Mesodermal cell (in vitro differentiated cells): Measurements from ENCODE around the gene SEMA4G.

ENCODE experiments used
- H3K27ac ChIP-seq: 2 replicates; pipeline ENCODE4 v1.7.0; 2013; ENCODE audit warnings: mild to moderate bottlenecking, low read depth, low read length, moderate library complexity; ENCODE audit not compliant: severe bottlenecking
- H3K36me3 ChIP-seq: 2 replicates; pipeline ENCODE4 v1.7.1; 2013; ENCODE audit warnings: mild to moderate bottlenecking, low read length, moderate library complexity; ENCODE audit not compliant: control insufficient read depth, insufficient read depth
- H3K4me1 ChIP-seq: one replicate; pipeline ENCODE4 v1.7.1; 2013; ENCODE audit warnings: mild to moderate bottlenecking, low read length; ENCODE audit not compliant: insufficient read depth, control insufficient read depth, poor library complexity, severe bottlenecking
- H3K4me3 ChIP-seq: 2 replicates; pipeline ENCODE4 v1.7.0; 2013; ENCODE audit warnings: low read length, control low read depth, mild to moderate bottlenecking; ENCODE audit not compliant: insufficient read depth, poor library complexity, severe bottlenecking; ENCODE audit errors: extremely low read depth
- H3K9me3 ChIP-seq: 2 replicates; pipeline ENCODE4 v1.7.1; 2013; ENCODE audit warnings: mild to moderate bottlenecking, low read length, moderate library complexity; ENCODE audit not compliant: control insufficient read depth
- WGBS, 2 experiments: methylation state at CpG; one replicate each; pipeline ENCODE4 v1.1.5; 2013; ENCODE audit warnings: missing lambda C conversion rate in 2 of 2; ENCODE audit not compliant: insufficient coverage in 2 of 2; 5-methylcytosine and 5-hydroxymethylcytosine counted together

The SEMA4G gene

GRCh38 chr10:101001659-101002035, 32.3 kb downstream of the SEMA4G start:
- Histone ChIP-seq H3K4me3 (peak overlapping the region; percentile 80), H3K27ac (no peak overlapping the region), H3K4me1 (peaks cover 23% of the 10 kb centered on the region), H3K9me3 (no peaks in the 10 kb centered on the region), H3K36me3 (peaks cover 44% of the 10 kb centered on the region)
- WGBS, 2 experiments: 87 to 91% methylated on average over 5 of the region's 5 CpGs

GRCh38 chr10:101002456-101002855, 33.2 kb downstream of the SEMA4G start:
- Histone ChIP-seq H3K4me3 (no peak overlapping the region), H3K4me1 (peaks cover 25% of the 10 kb centered on the region), H3K36me3 (peaks cover 53% of the 10 kb centered on the region), H3K27ac (no peak overlapping the region), H3K9me3 (no peaks in the 10 kb centered on the region)
- 90 to 92% methylated on average over 7 to 11 of the region's 11 CpGs for WGBS, 2 experiments

GRCh38 chr10:101003639-101004206, 34.4 kb downstream of the SEMA4G start:
- H3K4me1 ChIP-seq: peaks cover 32% of the 10 kb centered on the region
- H3K9me3 ChIP-seq: no peaks in the 10 kb centered on the region
- no peak overlapping the region for H3K27ac ChIP-seq
- no peak overlapping the region for H3K4me3 ChIP-seq
- WGBS, 2 experiments: 95 to 97% methylated on average over 17 of the region's 18 CpGs
- peaks cover 53% of the 10 kb centered on the region for H3K36me3 ChIP-seq

GRCh38 chr10:101005361-101005760, 36.1 kb downstream of the SEMA4G start:
- Histone ChIP-seq H3K9me3 (no peaks in the 10 kb centered on the region), H3K4me3 (no peak overlapping the region), H3K36me3 (peaks cover 53% of the 10 kb centered on the region), H3K4me1 (peaks cover 33% of the 10 kb centered on the region), H3K27ac (no peak overlapping the region)
- 97 to 99% methylated on average over 18 to 23 of the region's 23 CpGs for WGBS, 2 experiments

- peaks cover 29% of the 10 kb centered on the region for H3K4me1 ChIP-seq
- WGBS, 2 experiments: 88 to 100% methylated on average over 1 to 2 of the region's 4 CpGs
- H3K4me3 ChIP-seq: no peak overlapping the region
- peaks cover 53% of the 10 kb centered on the region for H3K36me3 ChIP-seq
- H3K27ac ChIP-seq: no peak overlapping the region
- no peaks in the 10 kb centered on the region for H3K9me3 ChIP-seq
Measured at GRCh38 chr10:101005869-101006567, 36.7 kb downstream of the SEMA4G start.

DNA sequence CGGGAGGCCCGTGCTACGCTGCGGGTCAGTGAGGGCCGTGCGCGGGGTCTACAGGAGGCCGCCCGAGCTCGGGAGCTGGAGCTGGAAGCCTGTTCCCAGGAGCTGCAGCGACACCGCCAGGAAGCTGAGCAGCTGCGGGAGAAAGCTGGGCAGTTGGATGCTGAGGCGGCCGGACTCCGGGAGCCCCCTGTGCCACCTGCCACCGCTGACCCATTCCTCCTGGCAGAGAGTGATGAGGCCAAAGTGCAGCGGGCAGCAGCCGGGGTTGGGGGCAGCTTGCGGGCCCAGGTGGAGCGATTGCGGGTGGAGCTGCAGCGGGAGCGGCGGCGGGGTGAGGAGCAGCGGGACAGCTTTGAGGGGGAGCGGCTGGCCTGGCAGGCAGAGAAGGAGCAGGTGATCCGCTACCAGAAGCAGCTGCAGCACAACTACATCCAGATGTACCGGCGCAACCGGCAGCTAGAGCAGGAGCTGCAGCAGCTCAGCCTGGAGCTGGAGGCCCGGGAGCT, 37.3 kb downstream of the SEMA4G start:
- H3K4me1 ChIP-seq: peaks cover 27% of the 10 kb centered on the region

DNA sequence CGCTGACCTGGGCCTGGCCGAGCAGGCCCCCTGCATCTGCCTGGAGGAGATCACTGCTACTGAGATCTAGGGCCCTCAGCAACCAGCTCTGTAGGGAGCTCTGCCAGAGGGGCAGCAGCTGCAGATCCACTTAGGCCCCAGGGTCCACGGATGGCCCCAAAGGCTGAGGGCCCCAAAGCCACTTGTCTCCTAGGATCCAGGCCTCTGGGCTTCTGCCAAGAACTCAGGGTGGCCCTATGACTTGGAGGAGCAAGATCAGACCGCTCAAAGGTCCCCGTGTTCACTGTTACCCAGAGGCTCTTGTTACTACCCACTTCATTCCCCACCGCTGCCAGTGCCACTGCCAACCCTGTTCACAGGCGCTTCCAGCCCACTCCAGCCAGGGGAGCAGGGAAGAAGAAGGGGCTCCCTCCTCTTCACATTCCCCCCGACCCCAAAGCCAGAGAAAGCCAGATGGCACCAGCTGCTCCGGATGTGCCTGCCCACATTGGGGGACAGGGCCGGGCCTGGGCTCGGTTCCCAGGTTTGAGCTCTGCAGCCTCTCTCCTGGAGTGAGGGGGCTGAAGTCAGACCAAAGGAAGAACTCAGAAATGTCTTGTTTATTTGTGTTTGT, 37.9 kb downstream of the SEMA4G start:
- peaks cover 53% of the 10 kb centered on the region for H3K36me3 ChIP-seq

More for the DNA sequence above, 37.3 kb downstream of the SEMA4G start:
- 97% methylated on average over 22 to 32 of the region's 33 CpGs for WGBS, 2 experiments
- Histone ChIP-seq H3K4me3 (no peak overlapping the region), H3K27ac (peak overlapping the region; percentile 23), H3K36me3 (peaks cover 53% of the 10 kb centered on the region), H3K9me3 (no peaks in the 10 kb centered on the region)

DNA sequence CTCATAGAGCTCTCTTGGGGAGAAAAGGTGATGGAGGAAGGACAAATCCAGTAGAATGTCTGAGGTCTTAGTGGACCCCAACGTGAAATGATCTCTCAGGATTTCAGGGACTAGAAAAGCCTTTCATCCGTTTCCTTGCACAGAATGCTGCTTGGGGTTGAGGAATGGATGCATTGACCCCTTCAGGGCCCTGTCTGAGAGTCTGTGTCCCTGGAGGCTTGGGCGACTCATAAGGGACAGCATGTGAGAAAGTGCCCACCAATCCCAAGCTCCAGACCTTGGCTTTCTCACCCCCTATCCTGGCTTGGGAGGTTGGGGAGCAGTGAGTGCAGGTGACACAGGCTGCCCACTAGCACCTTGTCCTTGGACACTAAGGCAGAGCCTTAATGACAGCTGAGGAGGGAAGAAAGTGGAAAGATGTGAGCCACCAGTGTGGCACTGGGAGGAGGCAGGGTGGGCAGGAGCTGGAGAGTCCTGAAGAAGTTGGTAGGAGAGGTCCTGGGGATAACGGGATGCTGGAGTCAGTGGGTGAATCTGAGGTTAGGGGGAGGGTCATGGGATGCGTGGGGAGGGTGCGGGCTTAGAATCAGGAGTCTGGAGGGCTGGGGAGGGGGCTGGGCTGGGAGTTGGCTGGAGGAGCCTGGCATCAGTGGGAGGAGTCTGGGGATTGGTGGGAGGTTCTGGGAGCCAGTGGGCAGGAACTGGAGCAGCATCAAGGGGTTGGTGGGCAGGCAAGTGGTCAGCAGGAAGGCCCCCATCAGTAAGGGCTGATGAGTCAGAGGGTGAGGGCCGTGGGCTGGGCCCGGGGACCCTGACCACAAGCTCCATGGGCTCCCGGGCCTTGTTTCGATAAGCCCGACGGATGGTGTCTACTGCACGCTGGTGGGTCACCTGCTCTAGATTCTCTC, 38.9 kb downstream of the SEMA4G start:
- no peaks in the 10 kb centered on the region for H3K9me3 ChIP-seq
- peaks cover 26% of the 10 kb centered on the region for H3K4me1 ChIP-seq
- H3K36me3 ChIP-seq: peaks cover 43% of the 10 kb centered on the region
- 72 to 73% methylated on average over 8 to 11 of the region's 13 CpGs for WGBS, 2 experiments
- H3K4me3 ChIP-seq: no peak overlapping the region
- peak overlapping the region; percentile 36 for H3K27ac ChIP-seq

More for the DNA sequence above, 37.9 kb downstream of the SEMA4G start:
- H3K4me1 ChIP-seq: peaks cover 25% of the 10 kb centered on the region
- H3K4me3 ChIP-seq: no peak overlapping the region
- no peaks in the 10 kb centered on the region for H3K9me3 ChIP-seq
- WGBS, 2 experiments: 90 to 92% methylated on average over 9 to 10 of the region's 11 CpGs
- peak overlapping the region; percentile 23 for H3K27ac ChIP-seq

- Histone ChIP-seq H3K4me3 (no peak overlapping the region), H3K36me3 (peaks cover 36% of the 10 kb centered on the region), H3K4me1 (peaks cover 30% of the 10 kb centered on the region), H3K27ac (peak overlapping the region; percentile 36), H3K9me3 (no peaks in the 10 kb centered on the region)
- WGBS, 2 experiments: 100% methylated on average over 1 to 3 of the region's 6 CpGs
Measured at GRCh38 chr10:101008823-101009423, 39.6 kb downstream of the SEMA4G start.

GRCh38 chr10:101010329-101010728, 41.0 kb downstream of the SEMA4G start:
- no peaks in the 10 kb centered on the region for H3K9me3 ChIP-seq
- no peak overlapping the region for H3K27ac ChIP-seq
- H3K36me3 ChIP-seq: peaks cover 22% of the 10 kb centered on the region
- WGBS, 2 experiments: 98% methylated on average over 7 to 16 of the region's 22 CpGs
- no peak overlapping the region for H3K4me3 ChIP-seq
- H3K4me1 ChIP-seq: peaks cover 37% of the 10 kb centered on the region
